ENCODE measurements around the gene FGF2. TPM values are rescaled to one million over a fixed set of nuclear protein-coding genes. Genes with fewer than 3 reads are reported as not detected.
"Not testable (repeated sequence)": the region's sequence is repeated elsewhere in the genome, so short reads cannot be mapped to it uniquely, and the experiment has no call there.

The FGF2 gene
- total RNA-seq, 1 donor from 2014 or later: 58.0 TPM

DNA sequence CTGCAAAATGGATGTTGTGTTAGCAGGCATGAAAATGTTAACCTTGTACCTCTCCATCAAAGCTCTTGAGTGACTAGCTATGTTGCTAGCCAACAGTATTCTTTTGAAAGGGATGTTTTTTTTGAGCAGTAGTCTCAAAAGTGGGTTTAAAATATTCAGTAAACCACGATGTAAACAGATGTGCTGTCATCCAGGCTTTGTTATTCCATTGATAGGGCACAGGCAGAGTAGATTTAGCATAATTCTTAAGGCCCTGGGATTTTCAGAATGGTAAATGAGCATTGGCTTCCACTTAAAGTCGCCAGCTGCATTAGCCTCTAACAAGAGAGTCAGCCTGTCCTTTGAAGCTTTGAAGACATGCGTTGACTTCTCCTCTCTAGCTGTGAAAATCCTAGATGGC lies 18.4 kb downstream of the FGF2 start:
- no peak for DNase-seq (ENCODE audit: low spot score)

DNA sequence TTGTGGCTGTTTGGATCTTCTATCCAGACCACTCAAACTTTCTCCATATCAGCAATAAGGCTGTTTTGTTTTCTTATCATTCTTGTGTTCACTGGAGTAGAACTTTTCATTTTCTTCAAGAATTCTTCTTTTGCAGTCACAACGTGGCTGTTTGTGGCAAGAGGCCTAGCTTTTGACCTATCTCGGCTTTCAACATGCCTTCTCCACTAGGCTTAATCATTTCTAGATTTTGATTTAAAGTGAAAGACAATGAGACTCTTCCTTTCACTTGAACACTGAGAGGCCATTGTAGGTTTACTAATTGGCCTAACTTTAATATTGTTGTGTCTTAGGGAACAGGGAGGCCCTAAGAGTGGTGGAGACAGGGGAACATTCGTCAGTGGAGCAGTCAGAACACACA lies 19.1 kb downstream of the FGF2 start:
- DNase-seq (ENCODE audit: low spot score): no peak

DNA sequence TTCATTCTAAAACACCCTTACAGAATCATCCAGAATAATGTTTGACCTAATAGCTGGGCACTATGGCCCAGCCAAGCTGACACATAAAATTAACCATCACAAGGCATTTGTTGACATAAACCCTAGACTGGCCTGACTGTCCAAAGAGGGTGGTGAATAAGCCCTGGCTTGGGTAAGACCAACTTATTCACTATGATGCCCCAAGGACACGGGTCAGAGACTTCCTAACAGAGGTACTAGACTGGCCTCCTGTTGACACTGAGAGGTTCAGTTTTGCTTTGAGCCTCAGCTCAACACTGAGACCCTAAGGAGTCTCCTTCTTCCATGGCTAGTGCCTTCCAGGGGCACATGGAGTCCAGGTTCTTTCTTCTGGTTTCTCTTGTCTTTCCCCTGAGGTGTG lies 21.3 kb downstream of the FGF2 start:
- no peak for DNase-seq (ENCODE audit: low spot score)

DNA sequence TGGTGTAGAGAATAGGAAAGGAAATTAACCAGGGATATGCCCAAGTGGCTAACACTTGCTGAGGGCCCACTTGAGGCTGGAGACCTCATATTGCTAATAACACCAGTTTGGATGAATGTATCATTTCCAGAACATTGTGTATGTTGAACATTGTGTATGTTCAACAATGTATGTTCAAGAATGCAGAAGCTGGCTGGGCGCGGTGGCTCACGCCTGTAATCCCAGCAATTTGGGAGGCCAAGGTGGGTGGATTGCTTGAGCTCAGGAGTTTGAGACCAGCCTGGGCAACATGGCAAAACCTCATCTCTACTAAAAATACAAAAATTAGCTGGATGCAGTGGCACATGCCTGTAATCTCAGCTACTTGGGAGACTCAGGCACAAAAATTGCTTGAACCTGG lies 23.2 kb downstream of the FGF2 start:
- DNase-seq (ENCODE audit: low spot score): not testable (repeated sequence)

DNA sequence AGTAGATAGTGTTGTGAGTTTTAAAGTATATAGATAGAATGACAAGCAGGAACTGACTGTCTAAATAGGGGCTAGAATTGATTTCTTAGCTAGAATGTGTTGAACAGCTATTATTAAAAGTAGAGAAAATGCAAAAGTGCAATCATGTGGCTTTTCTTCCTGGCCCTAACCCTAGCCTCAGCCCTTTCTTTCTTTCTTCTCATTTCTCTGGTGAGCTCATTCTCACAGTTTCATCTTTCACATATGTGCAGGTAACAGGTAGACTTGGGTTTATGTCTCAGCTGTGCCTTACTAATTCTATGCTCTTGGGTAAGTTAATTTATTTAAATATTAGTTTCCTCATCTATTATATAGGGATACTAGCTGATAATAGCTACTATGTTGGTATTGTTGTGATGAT lies 24.9 kb downstream of the FGF2 start:
- DNase-seq (ENCODE audit: low spot score): no peak

DNA sequence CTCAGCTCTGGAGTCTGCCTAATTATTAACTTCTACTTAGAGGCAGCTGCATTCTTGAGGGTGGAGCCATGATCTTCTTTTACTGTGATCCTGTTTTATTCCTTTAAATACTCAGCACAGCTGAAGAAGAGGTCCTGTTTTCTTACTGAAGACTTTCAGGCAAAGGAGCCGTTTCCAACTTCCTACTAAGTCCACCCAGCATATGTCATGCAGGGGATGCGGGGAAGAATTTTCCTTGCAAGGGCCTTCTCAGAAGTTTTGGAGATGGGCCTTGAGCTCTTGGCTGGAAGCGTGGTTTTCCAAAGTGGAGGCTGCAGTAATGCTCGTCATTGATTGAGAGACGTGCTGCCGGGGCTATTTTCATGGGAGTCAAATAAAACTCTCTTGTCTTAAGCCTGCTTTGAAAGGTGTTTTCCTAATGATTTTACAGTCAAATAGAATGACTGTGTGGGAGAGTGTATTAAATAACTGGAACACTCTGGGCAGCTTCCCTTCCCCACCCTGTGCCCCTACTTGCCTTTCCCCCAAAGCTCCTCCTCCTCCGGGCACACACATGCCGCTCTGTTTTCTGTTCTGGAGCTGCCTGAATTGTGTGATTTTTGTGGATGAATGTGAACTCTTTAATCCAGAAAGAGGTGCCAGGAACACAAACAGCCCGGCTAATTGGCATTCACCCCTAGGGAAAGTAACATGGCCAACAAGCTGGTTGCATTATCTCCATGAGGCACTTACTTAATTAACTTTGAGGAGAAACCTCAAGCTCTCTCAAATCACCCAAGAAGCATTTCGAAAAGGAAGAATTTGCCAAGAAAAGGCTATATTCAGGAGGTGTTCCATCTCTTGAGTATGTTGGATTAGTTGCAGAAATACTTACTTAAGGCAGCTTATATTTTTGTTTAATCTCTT lies 28.1 kb downstream of the FGF2 start:
- DNase-seq (ENCODE audit: low spot score): peak; percentile 89

DNA sequence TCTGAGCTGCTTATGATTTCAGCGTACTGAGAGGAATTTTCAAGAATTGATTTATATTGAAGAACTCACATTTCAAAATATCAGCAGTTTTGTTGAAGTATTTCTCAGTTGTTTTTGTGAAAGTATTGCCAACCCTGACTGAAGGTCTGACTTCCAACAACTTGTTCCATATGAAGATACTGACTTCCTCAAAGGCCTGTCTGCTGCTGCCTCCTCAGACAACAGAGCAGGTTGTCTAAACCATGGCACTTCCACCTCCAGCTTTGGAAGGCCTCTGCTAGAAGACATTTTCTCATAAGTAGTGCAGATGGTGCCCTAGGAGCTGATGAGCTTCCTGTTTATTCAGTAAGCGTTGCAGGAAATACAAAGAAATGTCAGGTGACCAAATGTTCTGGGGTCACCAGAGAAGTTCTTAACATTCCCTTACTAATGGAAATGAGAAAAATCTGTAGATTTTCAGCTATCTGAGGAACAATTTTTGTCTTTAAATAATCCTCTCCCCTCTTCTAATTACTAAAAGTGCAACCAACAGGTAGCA lies 28.8 kb downstream of the FGF2 start:
- DNase-seq (ENCODE audit: low spot score): peak; percentile 42

DNA sequence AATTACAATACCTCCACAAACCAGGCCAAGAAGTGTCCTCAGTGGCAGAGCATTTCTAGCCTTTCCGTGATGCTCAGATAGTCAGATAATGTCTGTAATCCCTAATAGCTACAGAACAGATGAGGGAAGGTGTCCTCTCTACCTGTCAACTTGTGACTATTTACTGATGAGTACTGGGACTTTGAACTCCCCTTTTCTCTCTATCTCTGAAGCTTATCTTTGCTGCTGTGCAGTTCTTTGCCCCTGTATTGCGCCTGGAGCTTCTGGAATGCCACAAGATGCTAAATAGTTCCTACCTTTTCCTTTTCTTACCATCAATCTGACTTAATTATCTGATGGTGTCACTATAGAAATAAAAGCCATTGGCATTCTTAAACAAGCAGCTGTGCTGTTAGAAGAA lies 30.5 kb downstream of the FGF2 start:
- DNase-seq (ENCODE audit: low spot score): no peak

DNA sequence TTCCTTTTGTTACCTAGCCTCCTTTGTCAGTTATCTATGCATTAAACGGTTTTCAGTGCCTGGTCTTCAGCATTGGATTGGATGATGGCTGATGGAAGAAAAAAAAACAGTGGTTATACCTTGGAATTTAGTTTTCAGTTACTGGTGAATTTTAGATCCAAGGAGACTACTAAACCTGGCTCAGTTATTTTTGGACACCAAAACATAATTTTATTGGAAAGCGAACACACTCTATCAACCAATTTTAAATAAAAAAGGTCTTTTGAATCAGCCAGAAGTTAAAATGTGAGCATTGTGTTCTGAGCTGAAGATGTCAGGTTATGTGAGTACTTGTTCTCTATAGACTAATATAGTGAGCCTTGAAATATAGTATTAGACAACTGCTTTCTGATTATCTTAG lies 32.1 kb downstream of the FGF2 start:
- no peak for DNase-seq (ENCODE audit: low spot score)

DNA sequence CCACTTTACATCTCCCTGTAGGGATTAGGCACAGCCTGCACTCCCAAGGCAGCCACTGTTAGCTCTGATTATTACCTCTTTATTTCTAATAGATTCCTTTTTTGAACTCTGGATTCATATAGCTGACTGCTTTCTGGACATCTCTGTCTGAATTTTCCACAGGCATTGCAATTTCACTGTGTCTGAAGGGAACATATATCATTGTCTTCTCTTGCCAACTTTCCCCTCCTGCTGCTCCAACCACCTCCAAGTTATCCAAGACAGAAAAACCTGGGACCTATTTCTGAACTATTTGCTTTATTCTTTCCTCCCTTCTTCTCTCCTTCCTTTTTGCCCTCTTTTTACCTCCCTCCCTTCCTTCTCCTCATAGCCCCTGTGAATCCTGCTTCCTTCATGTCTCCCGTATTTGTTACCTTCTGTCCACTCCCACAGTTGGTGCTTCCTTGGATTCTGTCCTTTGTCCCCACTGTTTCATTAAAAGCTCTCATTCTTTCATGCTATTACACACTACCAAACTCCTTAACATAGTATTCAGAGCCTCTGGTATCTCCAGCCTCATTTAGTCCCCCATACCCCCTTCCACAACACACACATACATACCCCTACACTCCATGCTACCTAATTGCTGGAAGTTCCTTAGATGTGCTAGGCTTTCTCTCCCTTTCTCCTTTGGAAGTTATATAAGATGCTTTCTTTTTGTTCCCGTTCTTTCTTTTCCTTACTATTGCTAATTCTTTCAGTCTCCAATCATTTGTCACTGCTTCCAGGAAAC lies 34.7 kb downstream of the FGF2 start:
- no peak for DNase-seq (ENCODE audit: low spot score)

DNA sequence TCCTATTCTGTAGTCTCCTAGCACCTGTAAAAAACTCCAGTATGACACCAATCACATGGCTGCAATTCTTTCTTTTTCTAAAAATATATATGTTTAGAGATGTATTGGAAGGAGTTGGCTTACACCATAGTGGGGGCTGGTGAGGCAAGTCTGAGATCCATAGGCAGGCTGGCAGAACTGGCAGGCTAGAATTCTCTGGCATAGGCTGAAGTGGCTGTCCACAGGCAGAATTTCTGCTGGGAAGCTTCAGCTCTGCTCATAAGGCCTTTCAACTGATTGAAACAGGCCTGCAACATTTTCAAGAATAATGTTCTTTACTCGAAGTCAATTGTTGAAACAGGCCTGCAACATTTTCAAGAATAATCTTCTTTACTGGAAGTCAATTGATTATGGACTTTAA lies 37.0 kb downstream of the FGF2 start:
- no peak for DNase-seq (ENCODE audit: low spot score)

DNA sequence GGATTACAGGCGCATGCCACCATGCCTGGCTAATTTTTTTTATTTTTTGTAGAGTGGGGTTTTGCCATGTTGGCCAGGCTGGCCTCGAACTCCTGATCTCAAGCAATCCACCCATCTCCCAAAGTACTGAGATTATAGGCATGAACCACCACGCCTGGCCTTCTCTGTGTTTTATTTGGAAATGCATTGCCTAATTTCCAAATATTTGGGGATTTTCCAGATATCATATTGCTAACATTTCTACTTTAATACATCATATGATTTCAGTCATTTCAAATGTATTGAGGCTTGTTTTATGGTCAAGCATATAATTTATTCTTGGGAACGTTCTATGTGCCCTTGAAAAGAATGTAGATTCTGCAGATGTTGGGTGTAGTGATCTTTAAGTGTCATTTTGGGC lies 38.8 kb downstream of the FGF2 start:
- DNase-seq (ENCODE audit: low spot score): no peak

DNA sequence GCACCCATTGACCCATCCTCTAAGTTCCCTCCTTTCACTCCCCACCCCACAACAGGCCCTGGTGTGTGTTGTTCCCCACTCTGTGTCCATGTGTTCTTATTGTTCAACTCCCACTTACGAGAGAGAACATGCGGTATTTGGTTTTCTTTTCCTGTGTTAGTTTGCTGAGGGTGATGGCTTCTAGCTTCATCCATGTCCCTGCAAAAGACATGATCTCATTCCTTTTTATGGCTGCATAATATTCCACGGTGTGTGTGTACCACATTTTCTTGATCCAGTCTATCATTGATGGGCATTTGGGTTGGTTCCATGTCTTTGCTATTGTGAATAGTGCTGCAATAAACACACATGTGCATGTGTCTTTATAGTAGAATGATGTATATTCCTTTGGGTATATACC lies 41.6 kb downstream of the FGF2 start:
- not testable (repeated sequence) for DNase-seq (ENCODE audit: low spot score)

DNA sequence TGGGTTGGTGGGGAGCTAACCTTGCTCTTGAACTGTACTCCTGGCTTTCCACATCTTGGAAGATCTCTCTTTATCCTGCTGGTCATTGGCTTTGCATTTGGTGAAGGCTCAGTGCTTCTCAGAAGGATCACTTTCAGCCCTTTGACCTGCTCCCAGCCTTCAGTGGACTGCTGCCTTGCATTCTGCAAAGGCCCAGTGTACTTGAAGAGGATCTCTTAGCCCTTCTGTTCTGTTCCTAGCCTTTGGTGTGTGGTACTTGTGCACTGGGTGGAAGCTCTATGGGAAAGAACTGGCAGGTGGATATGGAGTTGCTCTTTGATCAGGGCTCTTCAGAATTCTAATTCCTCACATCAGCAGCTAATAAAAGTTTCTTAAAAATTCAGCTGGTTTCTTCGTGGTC lies 46.5 kb downstream of the FGF2 start:
- DNase-seq (ENCODE audit: low spot score): no peak

DNA sequence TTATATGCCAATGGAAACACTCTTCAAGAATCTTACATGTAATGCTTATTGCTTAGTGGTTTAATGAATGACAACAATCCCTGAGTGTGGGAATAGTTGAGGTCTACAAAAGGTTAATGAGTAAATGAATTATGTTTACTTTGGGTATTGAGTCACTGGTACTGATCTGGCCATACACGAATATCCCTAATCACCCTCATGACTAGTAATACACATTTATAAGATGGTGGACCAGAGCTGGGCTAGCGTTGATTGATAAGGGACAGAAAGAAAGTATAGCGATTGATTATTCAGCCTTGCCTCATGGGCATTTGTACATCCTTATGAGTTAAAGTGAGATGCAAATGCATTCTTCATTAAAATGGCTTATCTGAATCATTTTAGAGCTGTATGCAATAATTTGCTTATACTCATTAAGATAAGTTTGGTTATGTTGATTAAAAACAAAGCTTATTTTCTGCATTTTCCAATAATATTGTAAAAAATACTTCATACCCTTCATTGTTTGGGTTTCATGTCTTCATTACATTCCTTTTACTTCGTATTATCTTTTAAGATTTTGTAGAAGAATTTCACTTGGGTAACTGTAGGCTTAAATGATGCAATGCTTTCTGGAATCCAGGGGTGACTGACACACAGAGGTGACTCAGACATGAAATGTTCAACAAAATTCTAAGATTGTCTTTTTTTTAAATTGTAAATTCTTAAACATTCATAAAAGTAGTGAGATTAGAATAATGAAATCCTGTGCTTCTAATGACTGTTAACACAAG lies 47.4 kb downstream of the FGF2 start:
- peak; percentile 67 for DNase-seq (ENCODE audit: low spot score)

DNA sequence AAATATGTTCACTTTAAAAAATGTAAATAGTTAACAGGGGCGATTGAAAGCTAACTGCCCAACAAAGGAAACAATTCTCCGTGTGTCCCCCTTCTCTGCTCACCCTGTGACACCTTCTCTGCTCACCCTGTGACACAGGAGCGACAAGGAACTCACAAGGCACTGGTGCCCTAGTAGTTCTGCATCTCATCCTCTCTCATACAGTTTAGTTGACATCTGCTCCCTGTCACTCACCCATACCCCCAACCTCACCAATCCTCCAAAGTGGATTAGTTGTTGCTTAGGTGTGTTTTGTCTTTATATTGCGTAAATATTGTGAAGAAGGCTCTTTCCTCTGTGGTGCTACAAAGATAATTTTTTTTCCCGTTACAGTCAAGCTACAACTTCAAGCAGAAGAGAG lies 49.3 kb downstream of the FGF2 start:
- no peak for DNase-seq (ENCODE audit: low spot score)

DNA sequence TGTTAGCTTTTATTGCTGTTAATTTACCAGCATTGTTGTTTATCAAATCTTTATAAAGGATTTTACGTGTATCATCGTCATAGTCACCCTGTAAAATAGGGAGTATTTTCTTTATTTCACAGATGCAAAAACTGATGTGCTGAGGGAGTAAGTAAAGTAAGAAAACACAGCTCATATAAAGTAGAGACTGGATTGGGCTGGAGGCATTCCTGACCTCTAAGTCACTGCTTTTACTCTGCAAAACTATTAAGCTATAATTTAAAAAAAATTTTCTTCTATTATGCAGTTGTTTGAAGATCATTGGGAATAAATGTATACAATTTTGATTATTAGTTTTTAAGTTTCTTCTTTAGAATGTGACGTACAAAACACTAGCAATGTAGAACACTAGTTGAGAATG lies 49.8 kb downstream of the FGF2 start:
- DNase-seq (ENCODE audit: low spot score): no peak

DNA sequence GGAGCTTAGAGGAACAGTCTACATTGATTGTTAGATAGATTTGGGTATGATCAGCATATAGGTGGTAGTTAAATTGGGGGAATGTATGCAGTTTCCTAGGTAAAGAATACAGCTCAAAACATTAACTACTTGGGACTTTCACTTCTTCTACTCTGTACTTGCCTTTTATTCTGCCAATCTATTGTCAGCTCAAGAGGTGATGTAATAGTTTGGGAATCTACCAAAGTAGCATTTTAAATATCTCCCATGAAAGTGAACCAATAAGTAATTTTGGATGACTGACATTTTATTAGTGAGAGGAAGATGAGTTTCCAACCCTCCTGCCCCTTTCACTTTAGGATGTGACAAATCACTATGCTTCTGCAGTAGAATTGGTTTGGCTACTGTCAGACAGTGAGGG lies 52.4 kb downstream of the FGF2 start:
- no peak for DNase-seq (ENCODE audit: low spot score)

DNA sequence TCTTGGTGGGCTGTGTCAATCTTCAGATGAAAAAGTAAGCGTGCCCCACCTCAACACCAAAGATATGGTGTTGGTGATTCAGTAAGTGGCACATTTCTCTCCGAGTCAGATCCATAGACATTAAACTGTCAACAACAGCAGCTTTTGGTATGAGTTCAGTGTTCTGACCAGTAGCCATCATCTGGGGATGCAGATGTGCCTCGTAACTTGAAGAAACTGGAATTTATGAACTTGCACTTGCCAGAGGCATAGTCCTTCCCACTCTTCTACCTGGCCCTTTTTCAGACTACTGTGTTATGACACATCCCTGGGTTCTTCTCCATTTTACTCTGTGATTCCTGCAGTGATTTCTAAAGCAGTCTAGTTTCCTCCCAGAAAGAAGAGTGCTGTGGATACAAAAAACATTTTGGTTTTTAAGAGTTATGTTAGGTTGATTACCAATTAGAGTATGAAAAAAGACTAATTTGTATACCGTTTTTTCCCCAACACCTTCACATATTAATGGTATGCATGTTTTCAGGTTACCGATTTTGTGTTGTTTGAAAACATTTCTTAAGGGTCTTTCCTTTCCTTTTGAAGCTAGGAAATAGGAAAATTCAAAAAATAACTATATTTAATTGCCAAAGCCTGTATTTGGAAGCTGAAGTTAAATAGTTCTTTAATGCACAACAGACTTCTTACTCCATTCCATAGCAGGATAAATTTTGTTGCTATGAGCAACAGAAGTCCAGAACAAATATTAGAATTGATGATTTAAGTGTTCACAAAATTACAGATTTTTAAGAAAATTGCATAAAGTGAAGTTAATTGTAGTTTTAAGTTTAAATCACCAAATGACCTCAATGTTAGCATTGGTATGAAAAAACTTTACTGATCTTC lies 56.5 kb downstream of the FGF2 start:
- DNase-seq (ENCODE audit: low spot score): no peak

DNA sequence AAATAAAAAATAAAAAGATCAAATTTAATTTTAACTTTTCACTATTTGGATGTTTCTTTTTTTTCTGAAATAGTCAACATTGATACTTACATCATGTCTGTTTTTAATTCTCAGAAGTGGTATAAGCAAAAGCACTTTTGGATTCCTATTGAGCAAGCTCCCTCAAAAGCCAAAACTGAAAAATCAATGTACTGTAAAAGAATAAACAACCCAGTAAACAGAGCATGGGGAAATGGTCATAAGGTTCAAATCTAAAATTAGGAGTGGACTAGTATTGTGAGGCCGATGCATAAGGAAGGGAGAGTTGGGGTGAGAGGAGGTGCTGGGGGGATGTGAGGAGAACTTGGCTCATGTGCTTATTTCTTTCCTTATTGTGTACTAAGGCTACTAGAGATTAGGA lies 57.9 kb downstream of the FGF2 start:
- DNase-seq (ENCODE audit: low spot score): no peak

DNA sequence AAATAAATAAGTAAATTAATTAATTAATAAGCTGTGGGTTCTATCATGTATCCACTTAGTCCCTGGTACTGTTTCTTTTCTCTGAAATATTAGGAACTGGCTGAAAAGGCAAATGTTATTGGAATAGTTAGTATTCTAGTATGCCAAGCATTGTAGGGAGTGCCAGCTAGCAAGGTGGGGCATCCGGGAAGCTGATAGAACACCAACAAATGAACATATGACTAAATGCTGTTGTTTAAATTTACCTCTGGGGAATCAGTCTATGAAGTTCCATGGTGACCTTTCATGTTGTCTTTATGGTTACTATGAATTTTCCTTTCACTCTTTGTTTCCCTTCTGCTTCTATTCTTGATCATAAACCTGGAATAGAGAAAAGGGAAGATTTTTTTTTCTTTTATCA lies 63.1 kb downstream of the FGF2 start:
- DNase-seq (ENCODE audit: low spot score): no peak
